HepG2 (cell line): ENCODE measurements around the gene SLC17A3. TPM values are rescaled to one million over a fixed set of nuclear protein-coding genes. Genes with fewer than 3 reads are reported as not detected.

Experiments
- DMAP1 ChIP-seq: IDR thresholded peaks from 2 replicates; pipeline ENCODE4 v1.6.1; 2016
- DRAP1 ChIP-seq: IDR thresholded peaks from 2 replicates; pipeline ENCODE4 v1.6.1; 2016; ENCODE audit warnings: missing genetic modification reagents, missing compliant biosample characterization
- HIC2 ChIP-seq: sonication (generic); formaldehyde crosslinking; IDR thresholded peaks from 2 replicates; pipeline ENCODE4 v1.9.0; 2022; ENCODE audit warnings: low read depth, missing genetic modification reagents
- HNF4G ChIP-seq, 2 experiments: sonication (generic) in 1 of 2; formaldehyde crosslinking in 1 of 2; IDR thresholded peaks; 2 replicates each; pipeline versions ENCODE4 v1.4.0 to v1.6.1; 2011 to 2020; ENCODE audit warnings: borderline replicate concordance in 2 of 2, low read depth in 2 of 2, mild to moderate bottlenecking in 2 of 2, low read length in 1 of 2, missing genetic modification reagents in 1 of 2, moderate library complexity in 1 of 2
- KDM6A ChIP-seq: IDR thresholded peaks from 2 replicates; pipeline ENCODE4 v1.6.1; 2016; ENCODE audit warnings: low read depth
- MTF2 ChIP-seq: sonication (generic); formaldehyde crosslinking; IDR thresholded peaks from 2 replicates; pipeline ENCODE4 v1.5.0; 2020; ENCODE audit warnings: missing genetic modification reagents, borderline replicate concordance
- NCOA2 ChIP-seq: sonication (generic); formaldehyde crosslinking; IDR thresholded peaks from 2 replicates; pipeline ENCODE4 v1.8.0; 2022; ENCODE audit warnings: inconsistent platforms
- NFKBIZ ChIP-seq: IDR thresholded peaks from 2 replicates; pipeline ENCODE4 v1.6.1; 2018; ENCODE audit warnings: missing genetic modification reagents, missing compliant biosample characterization
- PAF1 ChIP-seq: IDR thresholded peaks from 2 replicates; pipeline ENCODE4 v1.6.1; 2016; ENCODE audit warnings: missing genetic modification reagents, missing compliant biosample characterization
- PATZ1 ChIP-seq: sonication (generic); formaldehyde crosslinking; IDR thresholded peaks from 2 replicates; pipeline ENCODE4 v1.4.0; 2020; ENCODE audit warnings: missing genetic modification reagents
- REST ChIP-seq, 2 experiments: IDR thresholded peaks; 2 replicates each; pipeline ENCODE4 v1.6.1; 2011 to 2012; ENCODE audit warnings: low read length in 2 of 2, borderline replicate concordance in 1 of 2, low read depth in 1 of 2, mild to moderate bottlenecking in 1 of 2, moderate library complexity in 1 of 2
- SRY ChIP-seq: sonication (generic); formaldehyde crosslinking; IDR thresholded peaks from 2 replicates; pipeline ENCODE4 v1.8.0; 2022; ENCODE audit warnings: mild to moderate bottlenecking, missing genetic modification reagents
- ZBTB20 ChIP-seq: sonication (generic); formaldehyde crosslinking; IDR thresholded peaks from 2 replicates; pipeline ENCODE4 v1.8.1; 2023; ENCODE audit warnings: missing genetic modification reagents, low read depth, mild to moderate bottlenecking, borderline replicate concordance
- ZBTB38 ChIP-seq: sonication (generic); formaldehyde crosslinking; IDR thresholded peaks from 2 replicates; pipeline ENCODE4 v1.5.1; 2020; ENCODE audit warnings: mild to moderate bottlenecking, missing genetic modification reagents
- ZBTB46 ChIP-seq: sonication (generic); formaldehyde crosslinking; IDR thresholded peaks from 2 replicates; pipeline ENCODE4 v1.4.0; 2020; ENCODE audit warnings: mild to moderate bottlenecking, missing genetic modification reagents, borderline replicate concordance
- ZMYM3 ChIP-seq: sonication (generic); formaldehyde crosslinking; IDR thresholded peaks from 2 replicates; pipeline ENCODE4 v1.5.1; 2020; ENCODE audit warnings: mild to moderate bottlenecking, missing genetic modification reagents
- ZNF556 ChIP-seq: sonication (generic); formaldehyde crosslinking; IDR thresholded peaks from 2 replicates; pipeline ENCODE4 v1.4.0; 2020; ENCODE audit warnings: mild to moderate bottlenecking, missing genetic modification reagents, borderline replicate concordance
- ZNF713 ChIP-seq: sonication (generic); formaldehyde crosslinking; IDR thresholded peaks from 2 replicates; pipeline ENCODE4 v1.4.0; 2020; ENCODE audit warnings: mild to moderate bottlenecking, missing genetic modification reagents
- ZNF746 ChIP-seq: sonication (generic); formaldehyde crosslinking; IDR thresholded peaks from 2 replicates; pipeline ENCODE4 v1.8.0; 2022; ENCODE audit warnings: mild to moderate bottlenecking, missing genetic modification reagents
- polyA plus RNA-seq, 8 experiments: library from polyadenylated mRNA; depleted of rRNA in 3 of 8; stranded (reverse) in 7 of 8; unstranded in 1 of 8; fragments of >200 nt; fragmentation: Illumina TruSeq in 4 of 8; extraction: Trizol in 4 of 8; gene quantifications; 2 replicates each; pipeline versions ENCODE4 v1.2.1 to v1.2.3, GENCODE V29; 2011 to 2016; ENCODE audit warnings: low read depth in 4 of 8, missing spikeins in 1 of 8, mixed read lengths in 1 of 8; ENCODE audit not compliant: insufficient read depth in 1 of 8
- total RNA-seq, 5 experiments: library from RNA; depleted of rRNA; stranded (reverse); fragments of >200 nt; fragmentation: Illumina TruSeq; extraction: Trizol; gene quantifications; 2 replicates each; pipeline ENCODE4 v1.2.3, GENCODE V29; 2016; ENCODE audit warnings: low read depth in 1 of 5

The SLC17A3 gene
- total and polyA plus RNA-seq, 2 of the 13 experiments (the other 11 are each of a cell fraction or from before 2014, with no cell fraction given): 0.09 to 0.11 TPM

GRCh38 chr6:25835442-25836283, 38.4 kb downstream of the SLC17A3 start (continued):
- TF ChIP-seq PATZ1 (no peak), DMAP1 (CRISPR knock-in tag) (no peak), ZNF746 (CRISPR knock-in tag) (no peak), HNF4G (IDR thresholded peaks at IDR 0.05; ENCODE audit: borderline replicate concordance, low read depth, low read length) (peak; percentile 77; the same call in 1 of the 2 replicates), HNF4G (CRISPR knock-in tag; IDR thresholded peaks at IDR 0.05; ENCODE audit: borderline replicate concordance, low read depth) (peak; percentile 70; the same call in 1 of the 2 replicates), ZNF713 (CRISPR knock-in tag) (no peak), SRY (CRISPR knock-in tag) (no peak), MTF2 (CRISPR knock-in tag) (no peak), NCOA2 (CRISPR knock-in tag) (no peak), ZBTB46 (CRISPR knock-in tag) (no peak), KDM6A (CRISPR knock-in tag) (no peak), REST (IDR thresholded peaks at IDR 0.05; ENCODE audit: borderline replicate concordance in 1 of 2, low read depth in 1 of 2, low read length in 2 of 2) (no peak), DRAP1 (peak; percentile 79), ZBTB20 (0 out of 2 replicates have a peak, but pooled peaks have one; percentile 52), ZNF556 (peak; percentile 49; the same call in 1 of the 2 replicates), NFKBIZ (CRISPR knock-in tag) (no peak), ZBTB38 (CRISPR knock-in tag) (0 out of 2 replicates have a peak, but pooled peaks have one; percentile 9), ZMYM3 (CRISPR knock-in tag) (peak; percentile 53), HIC2 (CRISPR knock-in tag) (no peak), PAF1 (CRISPR knock-in tag) (no peak)
